Uterus (tissue), 4 donors: ENCODE measurements around the gene SAMD14. TPM values are rescaled to one million over a fixed set of nuclear protein-coding genes. Genes with fewer than 3 reads are reported as not detected.

Source experiments
- DNase-seq, 2 donors: peaks; one replicate each; pipeline ENCODE4 v3.0.0-alpha.2; 2019 to 2020
- H3K27ac ChIP-seq, 2 donors: fragments of 200-600 bp; sonication (generic); 1 replicate in 1 of 2; 2 replicates in 1 of 2; pipeline ENCODE4 v1.5.1; 2016 to 2018
- H3K27me3 ChIP-seq, 2 donors: fragments of 200-600 bp; sonication (generic); one replicate each; pipeline ENCODE4 v1.5.1; 2018 to 2019; ENCODE audit warnings: control low read depth in 1 of 2
- H3K36me3 ChIP-seq, 2 donors: fragments of 200-600 bp; sonication (generic); one replicate each; pipeline ENCODE4 v1.5.1; 2019; ENCODE audit warnings: control low read depth in 1 of 2
- H3K4me1 ChIP-seq, 2 donors: fragments of 200-600 bp; sonication (generic); one replicate each; pipeline ENCODE4 v1.5.1; 2018 to 2019; ENCODE audit warnings: control low read depth in 1 of 2
- H3K4me3 ChIP-seq, 2 donors: fragments of 200-600 bp; sonication (generic); 1 replicate in 1 of 2; 2 replicates in 1 of 2; pipeline ENCODE4 v1.5.1; 2018 to 2019; ENCODE audit warnings: mild to moderate bottlenecking in 1 of 2
- H3K9me3 ChIP-seq, 2 donors: fragments of 200-600 bp; sonication (generic); one replicate each; pipeline ENCODE4 v1.5.1; 2019; ENCODE audit warnings: control low read depth in 1 of 2
- POLR2A ChIP-seq, 2 donors: fragments of 450-650 bp; IDR thresholded peaks; one replicate each; pipeline ENCODE4 v1.6.1; 2016; ENCODE audit warnings: antibody characterized with exemption in 2 of 2, mild to moderate bottlenecking in 1 of 2, moderate library complexity in 1 of 2
- intact Hi-C: fragments of 100-400 bp; cut with DNase I; formaldehyde crosslinking; loops from one replicate; pipeline ENCODE4 v1.15.1; 2023; ENCODE audit warnings: low total_unique reads
- total RNA-seq, 4 donors: library from RNA; depleted of rRNA in 3 of 4; stranded (reverse); fragments of >200 nt in 3 of 4; gene quantifications; one replicate each; pipeline versions ENCODE4 v1.1.0 to v1.2.4, GENCODE V29; 2014 to 2023
- TF ChIP-seq, protein P1 (sequence below), 4 experiments: fragments of 200-600 bp in 2 of 4; fragments of 450-650 bp in 2 of 4; sonication (generic) in 2 of 4; IDR thresholded peaks; one replicate each; pipeline ENCODE4 v1.5.1; 2016 to 2019; ENCODE audit warnings: antibody characterized with exemption in 4 of 4, mild to moderate bottlenecking in 2 of 4, moderate library complexity in 1 of 4
- donor health status: DM: yes; HTN: yes; CAD: no.

SAMD14 gene
- total RNA-seq, 4 donors from 2014 or later = 2.3 to 11.3 (median 6.2) TPM; not detected in 1

DNA sequence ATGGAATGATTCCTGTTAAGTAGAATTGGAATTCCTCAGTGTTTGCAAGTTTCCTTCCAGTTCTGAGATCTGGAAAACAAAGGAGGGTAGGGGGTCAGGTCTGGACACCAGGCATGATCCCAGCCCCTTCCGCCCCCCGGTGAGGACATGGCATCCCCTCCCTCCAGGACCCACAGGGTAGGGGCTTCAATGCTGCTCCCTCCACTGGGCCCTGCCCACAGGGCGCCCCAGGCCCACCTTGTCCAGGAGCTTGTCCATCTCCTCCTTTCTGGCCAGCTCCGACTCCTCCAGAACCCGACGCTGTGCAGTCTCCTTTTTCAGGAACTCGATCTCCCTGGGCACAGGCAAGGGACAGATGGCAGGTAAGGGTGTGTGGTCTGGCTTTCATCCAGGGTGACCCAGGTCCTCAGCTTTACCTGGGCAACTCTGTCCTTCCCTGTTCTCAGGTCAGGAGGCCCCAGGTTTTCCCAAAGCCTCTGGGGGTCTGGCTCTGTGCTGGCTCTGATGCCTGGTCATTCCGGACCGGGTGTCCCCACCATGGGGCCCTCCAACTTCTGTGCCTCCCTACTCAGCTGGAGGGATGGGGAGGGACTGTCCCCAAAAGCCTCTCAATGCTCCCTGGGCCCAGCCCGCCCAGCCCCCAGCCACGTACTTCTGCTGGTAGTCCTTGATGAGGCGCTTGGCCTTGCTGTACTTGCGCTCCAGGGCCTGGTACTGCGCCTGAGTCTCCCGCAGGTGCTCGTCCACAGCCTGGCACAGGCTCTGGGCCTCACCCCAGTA lies 5.5 kb upstream of the SAMD14 start:
- Histone ChIP-seq H3K4me3 (no peak overlapping the region), H3K36me3 (no peaks in the 10 kb centered on the region), H3K9me3 (no peaks in the 10 kb centered on the region), H3K27me3 (no peaks in the 10 kb centered on the region), H3K4me1 (peaks cover 0 to 4% of the 10 kb centered on the region in 2 donors), H3K27ac (no peak overlapping the region)
- intact Hi-C loops = no loop called here
- TF ChIP-seq, protein P1, sequence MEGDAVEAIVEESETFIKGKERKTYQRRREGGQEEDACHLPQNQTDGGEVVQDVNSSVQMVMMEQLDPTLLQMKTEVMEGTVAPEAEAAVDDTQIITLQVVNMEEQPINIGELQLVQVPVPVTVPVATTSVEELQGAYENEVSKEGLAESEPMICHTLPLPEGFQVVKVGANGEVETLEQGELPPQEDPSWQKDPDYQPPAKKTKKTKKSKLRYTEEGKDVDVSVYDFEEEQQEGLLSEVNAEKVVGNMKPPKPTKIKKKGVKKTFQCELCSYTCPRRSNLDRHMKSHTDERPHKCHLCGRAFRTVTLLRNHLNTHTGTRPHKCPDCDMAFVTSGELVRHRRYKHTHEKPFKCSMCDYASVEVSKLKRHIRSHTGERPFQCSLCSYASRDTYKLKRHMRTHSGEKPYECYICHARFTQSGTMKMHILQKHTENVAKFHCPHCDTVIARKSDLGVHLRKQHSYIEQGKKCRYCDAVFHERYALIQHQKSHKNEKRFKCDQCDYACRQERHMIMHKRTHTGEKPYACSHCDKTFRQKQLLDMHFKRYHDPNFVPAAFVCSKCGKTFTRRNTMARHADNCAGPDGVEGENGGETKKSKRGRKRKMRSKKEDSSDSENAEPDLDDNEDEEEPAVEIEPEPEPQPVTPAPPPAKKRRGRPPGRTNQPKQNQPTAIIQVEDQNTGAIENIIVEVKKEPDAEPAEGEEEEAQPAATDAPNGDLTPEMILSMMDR (IDR thresholded peaks at IDR 0.05) = no peak
- no peak for TF ChIP-seq POLR2A (IDR thresholded peaks at IDR 0.05)
- DNase-seq = no peak

DNA sequence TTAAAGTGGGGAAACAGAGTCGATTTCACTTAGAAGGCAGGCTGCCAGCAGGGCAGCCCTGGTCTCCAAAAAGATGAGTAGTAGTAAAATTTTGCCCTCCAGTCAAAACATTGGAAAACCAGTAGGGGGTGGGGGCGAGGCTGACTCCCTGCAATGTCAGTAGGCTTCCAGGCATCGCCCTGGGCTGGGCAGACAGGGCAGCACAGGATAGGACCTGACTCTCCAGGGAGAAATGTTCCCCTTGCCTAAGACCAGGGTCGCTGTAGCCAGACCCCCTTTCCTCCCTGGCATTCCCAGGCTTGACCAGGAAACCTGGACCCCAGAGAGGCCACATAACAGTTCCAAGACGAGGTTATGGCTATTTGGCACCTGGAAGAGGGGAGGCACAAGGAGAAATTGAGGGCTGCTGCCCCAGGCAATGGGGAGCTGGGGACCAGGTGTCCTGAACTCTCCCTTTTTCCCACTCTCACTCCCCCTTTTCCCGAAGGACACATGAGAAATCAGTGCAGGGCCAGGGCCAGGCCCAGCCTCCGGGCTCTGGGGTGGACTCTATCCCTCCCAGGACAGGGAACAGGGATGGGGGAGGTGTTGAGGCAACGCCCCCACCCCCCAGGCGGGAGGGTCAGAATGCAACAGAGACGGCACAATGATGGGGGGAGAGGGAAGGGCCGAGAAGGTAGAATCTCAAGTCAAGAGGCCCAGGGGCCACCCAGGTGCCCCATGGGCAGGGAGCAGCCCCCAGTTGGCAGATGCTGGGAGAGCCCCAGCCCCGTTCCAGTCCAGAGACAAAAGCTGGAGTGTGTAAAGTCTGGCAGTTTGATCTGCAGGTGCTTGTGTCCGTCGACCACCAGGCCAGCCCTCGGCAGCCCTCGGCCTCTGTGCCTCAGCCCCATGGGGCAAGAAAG lies 4.5 kb upstream of the SAMD14 start:
- Histone ChIP-seq H3K4me1 (peaks cover 0 to under 1% of the 10 kb centered on the region in 2 donors), H3K27me3 (no peaks in the 10 kb centered on the region), H3K27ac (no peak overlapping the region), H3K4me3 (no peak overlapping the region), H3K9me3 (no peaks in the 10 kb centered on the region), H3K36me3 (no peaks in the 10 kb centered on the region)
- DNase-seq = no peak
- intact Hi-C loops = no loop called here
- TF ChIP-seq, protein P1 (IDR thresholded peaks at IDR 0.05) = no peak
- TF ChIP-seq POLR2A (IDR thresholded peaks at IDR 0.05) = no peak

DNA sequence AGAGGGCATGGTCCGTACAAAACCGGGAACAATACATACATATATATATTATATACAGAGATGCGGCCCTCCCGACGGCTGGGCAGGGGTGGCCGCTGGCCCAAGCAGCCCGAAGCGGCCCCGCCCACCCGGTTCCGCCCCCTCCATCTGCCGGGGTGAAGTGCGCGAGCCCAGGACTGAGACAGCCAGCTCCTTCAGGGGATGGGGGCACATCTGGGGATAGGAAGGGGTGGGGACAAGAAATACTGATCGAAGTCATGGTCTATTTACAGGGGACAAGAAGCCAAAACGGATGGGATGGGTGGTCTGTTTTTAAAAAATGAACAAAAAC lies 3.8 kb upstream of the SAMD14 start:
- H3K4me3 ChIP-seq = no peak overlapping the region

DNA sequence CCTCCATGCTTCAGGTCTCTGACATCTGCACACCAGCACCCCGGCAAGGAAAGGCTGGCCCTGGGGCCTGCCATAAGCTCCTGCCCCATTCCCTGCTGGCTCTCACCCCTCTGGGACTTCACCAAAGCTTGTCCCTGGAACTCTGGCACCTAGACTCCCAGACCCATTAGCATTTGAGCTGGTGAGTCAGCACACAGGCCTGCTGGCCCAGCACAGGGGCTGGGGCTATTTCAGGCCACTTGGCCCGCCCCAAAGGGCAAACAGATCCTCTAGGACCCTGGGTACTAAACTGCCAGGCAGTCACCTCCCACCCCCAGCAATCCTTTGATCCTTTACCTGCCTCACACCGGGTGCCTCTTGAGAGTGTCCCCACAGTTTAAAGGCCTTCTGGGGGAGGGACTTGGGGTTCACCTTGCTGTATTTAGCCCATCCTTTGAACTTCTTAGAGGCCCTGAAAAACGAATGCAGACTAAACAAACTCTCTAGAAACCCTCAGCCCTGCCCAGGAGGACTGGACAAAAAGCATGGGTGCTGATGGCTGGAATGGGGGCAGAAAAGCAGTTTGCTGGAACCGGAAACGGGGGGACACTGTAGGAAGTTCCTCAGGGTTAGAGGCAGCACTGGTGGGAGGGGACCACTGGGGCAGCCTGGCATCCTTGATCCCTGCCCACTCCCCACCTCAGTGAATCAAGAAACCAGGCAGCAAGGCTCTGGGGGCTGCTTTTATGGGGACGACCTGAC lies 3.2 kb upstream of the SAMD14 start:
- Histone ChIP-seq H3K4me3 (no peak overlapping the region), H3K36me3 (no peaks in the 10 kb centered on the region), H3K27me3 (no peaks in the 10 kb centered on the region), H3K4me1 (peaks cover 0 to 5% of the 10 kb centered on the region in 2 donors), H3K9me3 (no peaks in the 10 kb centered on the region), H3K27ac (peak overlapping the region in 1 of 2 donors; percentile 11)
- intact Hi-C loops = no loop called here
- TF ChIP-seq, protein P1 (IDR thresholded peaks at IDR 0.05) = no peak
- TF ChIP-seq POLR2A (IDR thresholded peaks at IDR 0.05) = no peak
- no peak for DNase-seq

More for the DNA sequence above, 3.8 kb upstream of the SAMD14 start:
- Histone ChIP-seq H3K9me3 (no peaks in the 10 kb centered on the region), H3K27ac (peak overlapping the region in 1 of 2 donors; percentile 11), H3K4me1 (peaks cover 0 to 5% of the 10 kb centered on the region in 2 donors), H3K27me3 (no peaks in the 10 kb centered on the region), H3K36me3 (no peaks in the 10 kb centered on the region)
- DNase-seq = no peak
- intact Hi-C loops = no loop called here
- no peak for TF ChIP-seq POLR2A (IDR thresholded peaks at IDR 0.05)
- TF ChIP-seq, protein P1 (IDR thresholded peaks at IDR 0.05) = no peak
